OCI-LY3 (cell line): Measurements from ENCODE around the gene STUB1.
A peak's percentile ranks its signal among the peaks of the same experiment; 100 is the strongest.

Experiments used
- H2AFZ ChIP-seq: fragments of 200-600, 300-600 bp; shearing (Covaris generic); 2 replicates; pipeline ENCODE4 v1.6.0; 2014; ENCODE audit warnings: antibody characterized with exemption, low read depth, low read length
- H3K27ac ChIP-seq: fragments of 200-600, 300-600 bp; sonication (generic); 2 replicates; pipeline ENCODE4 v1.5.1; 2014; ENCODE audit warnings: mild to moderate bottlenecking, low read length, moderate library complexity, mixed read lengths
- H3K27me3 ChIP-seq: fragments of 200-600, 300-600 bp; sonication (generic); 2 replicates; pipeline ENCODE4 v1.6.1; 2014; ENCODE audit warnings: low read depth, low read length, mixed read lengths
- H3K36me3 ChIP-seq: fragments of 200-600, 300-600 bp; sonication (generic); replicated peaks from 2 replicates; pipeline ENCODE3; 2014; ENCODE audit warnings: low read depth, low read length, mixed read lengths
- H3K4me1 ChIP-seq: fragments of 300-600, 200-600 bp; sonication (generic); 2 replicates; pipeline ENCODE4 v1.6.1; 2014; ENCODE audit warnings: low read length, mixed read lengths
- H3K4me2 ChIP-seq: fragments of 200-600, 300-600 bp; sonication (generic); 2 replicates; pipeline ENCODE4 v1.6.1; 2014; ENCODE audit warnings: low read length, mixed read lengths
- H3K4me3 ChIP-seq: fragments of 300-600, 200-600 bp; sonication (generic); 2 replicates; pipeline ENCODE4 v1.5.1; 2014; ENCODE audit warnings: antibody characterized with exemption, mild to moderate bottlenecking, low read length, moderate library complexity
- H3K79me2 ChIP-seq: fragments of 300-600, 200-600 bp; shearing (Covaris generic); 2 replicates; pipeline ENCODE4 v1.6.1; 2014; ENCODE audit warnings: mild to moderate bottlenecking, low read length, mixed read lengths
- H3K9ac ChIP-seq: fragments of 300-600, 200-600 bp; shearing (Covaris generic); 2 replicates; pipeline ENCODE4 v1.6.0; 2014; ENCODE audit warnings: mild to moderate bottlenecking, low read length, moderate library complexity
- H3K9me3 ChIP-seq: fragments of 200-600, 300-600 bp; shearing (Covaris generic); 2 replicates; pipeline ENCODE4 v1.6.1; 2014; ENCODE audit warnings: low read length, mixed read lengths; ENCODE audit not compliant: insufficient read depth
- H4K20me1 ChIP-seq: fragments of 200-600, 300-600 bp; sonication (generic); 2 replicates; pipeline ENCODE4 v1.6.1; 2016; ENCODE audit warnings: low read length, mixed read lengths; ENCODE audit not compliant: insufficient read depth
- EZH2phosphoT487 ChIP-seq: fragments of 200-600 bp; shearing (Covaris generic); IDR thresholded peaks from 2 replicates; pipeline ENCODE4 v1.6.1; 2018; ENCODE audit warnings: antibody characterized with exemption, mixed run types, low read depth
- TF ChIP-seq, protein P1 (sequence below): fragments of 200-600, 300-600 bp; sonication (generic); IDR thresholded peaks from 2 replicates; pipeline ENCODE4 v1.5.1; 2014; ENCODE audit warnings: antibody characterized with exemption, low read length, low read depth

The STUB1 gene

GRCh38 chr16:680967-681745 lies 946 bp downstream of the STUB1 start:
- Histone ChIP-seq H3K27me3 (no peaks in the 10 kb centered on the region), H2AFZ (no peak overlapping the region), H3K4me2 (peak overlapping the region; percentile 94), H3K9ac (peak overlapping the region; percentile 88), H3K4me1 (peaks cover 16% of the 10 kb centered on the region), H3K36me3 (peaks cover 24% of the 10 kb centered on the region), H3K4me3 (peak overlapping the region; percentile 95), H4K20me1 (0 out of 2 replicates have a peak, but pooled peaks cover 4% of the 10 kb centered on the region), H3K79me2 (peaks cover 37% of the 10 kb centered on the region), H3K9me3 (no peaks in the 10 kb centered on the region), H3K27ac (peak overlapping the region; percentile 81)
- TF ChIP-seq, protein P1, sequence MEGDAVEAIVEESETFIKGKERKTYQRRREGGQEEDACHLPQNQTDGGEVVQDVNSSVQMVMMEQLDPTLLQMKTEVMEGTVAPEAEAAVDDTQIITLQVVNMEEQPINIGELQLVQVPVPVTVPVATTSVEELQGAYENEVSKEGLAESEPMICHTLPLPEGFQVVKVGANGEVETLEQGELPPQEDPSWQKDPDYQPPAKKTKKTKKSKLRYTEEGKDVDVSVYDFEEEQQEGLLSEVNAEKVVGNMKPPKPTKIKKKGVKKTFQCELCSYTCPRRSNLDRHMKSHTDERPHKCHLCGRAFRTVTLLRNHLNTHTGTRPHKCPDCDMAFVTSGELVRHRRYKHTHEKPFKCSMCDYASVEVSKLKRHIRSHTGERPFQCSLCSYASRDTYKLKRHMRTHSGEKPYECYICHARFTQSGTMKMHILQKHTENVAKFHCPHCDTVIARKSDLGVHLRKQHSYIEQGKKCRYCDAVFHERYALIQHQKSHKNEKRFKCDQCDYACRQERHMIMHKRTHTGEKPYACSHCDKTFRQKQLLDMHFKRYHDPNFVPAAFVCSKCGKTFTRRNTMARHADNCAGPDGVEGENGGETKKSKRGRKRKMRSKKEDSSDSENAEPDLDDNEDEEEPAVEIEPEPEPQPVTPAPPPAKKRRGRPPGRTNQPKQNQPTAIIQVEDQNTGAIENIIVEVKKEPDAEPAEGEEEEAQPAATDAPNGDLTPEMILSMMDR: peak; percentile 11; the same call in 1 of the 2 replicates
- no peak for TF ChIP-seq EZH2phosphoT487

DNA sequence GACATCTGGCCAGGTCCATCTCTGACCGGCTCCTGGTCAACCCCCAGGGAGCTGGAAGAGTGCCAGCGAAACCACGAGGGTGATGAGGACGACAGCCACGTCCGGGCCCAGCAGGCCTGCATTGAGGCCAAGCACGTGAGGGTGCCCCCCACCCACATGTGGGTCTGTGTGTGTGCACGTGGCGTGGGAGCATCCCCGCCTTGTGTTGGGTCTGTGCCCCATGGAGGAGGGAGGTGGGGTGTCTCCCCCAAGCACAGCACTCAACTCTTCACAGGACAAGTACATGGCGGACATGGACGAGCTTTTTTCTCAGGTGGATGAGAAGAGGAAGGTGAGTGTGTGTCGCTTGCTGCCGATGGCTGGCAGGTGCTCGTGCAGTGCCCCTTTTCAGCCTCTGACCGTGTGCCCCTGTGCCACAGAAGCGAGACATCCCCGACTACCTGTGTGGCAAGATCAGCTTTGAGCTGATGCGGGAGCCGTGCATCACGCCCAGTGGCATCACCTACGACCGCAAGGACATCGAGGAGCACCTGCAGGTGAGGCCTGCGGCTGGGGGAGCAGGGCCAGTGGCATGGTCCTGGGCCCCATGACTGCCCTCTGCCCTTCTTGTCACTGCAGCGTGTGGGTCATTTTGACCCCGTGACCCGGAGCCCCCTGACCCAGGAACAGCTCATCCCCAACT lies 1.7 kb downstream of the STUB1 start:
- 0 out of 2 replicates have a peak, but pooled peaks cover 4% of the 10 kb centered on the region for H4K20me1 ChIP-seq
- H3K4me1 ChIP-seq: peaks cover 16% of the 10 kb centered on the region
- TF ChIP-seq EZH2phosphoT487: no peak
- TF ChIP-seq, protein P1: no peak
- H3K79me2 ChIP-seq: peaks cover 37% of the 10 kb centered on the region
- H3K27me3 ChIP-seq: no peaks in the 10 kb centered on the region
- H3K4me2 ChIP-seq: peak overlapping the region; percentile 94
- no peak overlapping the region for H2AFZ ChIP-seq
- peaks cover 24% of the 10 kb centered on the region for H3K36me3 ChIP-seq
- no peak overlapping the region for H3K27ac ChIP-seq
- H3K9me3 ChIP-seq: no peaks in the 10 kb centered on the region
- H3K9ac ChIP-seq: no peak overlapping the region
- H3K4me3 ChIP-seq: peak overlapping the region; percentile 95; the same call in 1 of the 2 replicates

GRCh38 chr16:682493-683395 lies 2.5 kb downstream of the STUB1 start:
- no peak overlapping the region for H2AFZ ChIP-seq
- H3K4me2 ChIP-seq: peak overlapping the region; percentile 89
- H3K4me3 ChIP-seq: peak overlapping the region; percentile 84
- peaks cover 16% of the 10 kb centered on the region for H3K4me1 ChIP-seq
- no peaks in the 10 kb centered on the region for H3K9me3 ChIP-seq
- no peak overlapping the region for H3K9ac ChIP-seq
- 0 out of 2 replicates have a peak, but pooled peaks cover 4% of the 10 kb centered on the region for H4K20me1 ChIP-seq
- no peaks in the 10 kb centered on the region for H3K27me3 ChIP-seq
- no peak overlapping the region for H3K27ac ChIP-seq
- peaks cover 37% of the 10 kb centered on the region for H3K79me2 ChIP-seq
- TF ChIP-seq, protein P1: no peak
- TF ChIP-seq EZH2phosphoT487: no peak
- H3K36me3 ChIP-seq: peaks cover 24% of the 10 kb centered on the region
